H1 (cell line): Measurements from ENCODE around the gene TTC29. TPM values are rescaled to one million over a fixed set of nuclear protein-coding genes. Genes with fewer than 3 reads are reported as not detected.

Source experiments
- CEBPB ChIP-seq: IDR thresholded peaks from 2 replicates; pipeline ENCODE4 v1.6.1; 2012; ENCODE audit warnings: low read depth, low read length
- SUZ12 ChIP-seq: fragments of 200-600 bp; sonication (generic); IDR thresholded peaks from 2 replicates; pipeline ENCODE4 v1.6.1; 2012; ENCODE audit warnings: mild to moderate bottlenecking, inconsistent platforms, low read length, moderate library complexity, mixed read lengths
- polyA plus RNA-seq, 7 experiments: library from polyadenylated mRNA; depleted of rRNA in 3 of 7; stranded (reverse) in 5 of 7; unstranded in 2 of 7; fragments of >200 nt in 5 of 7; fragments of 200-250 nt in 2 of 7; gene quantifications; 1 replicate in 5 of 7; 2 replicates in 1 of 7; 4 replicates in 1 of 7; pipeline versions ENCODE4 v1.2.1 to v1.2.3, GENCODE V29; 2011 to 2013; ENCODE audit warnings: missing spikeins in 2 of 7, mixed read lengths in 2 of 7
- total RNA-seq: library from RNA; stranded (reverse); fragmentation: NEBNext Ultra II Directional; extraction: Animal tissue kit (Norgen Biotek cat#: 25700); gene quantifications from 2 replicates; pipeline ENCODE4 v1.2.1, GENCODE V29; 2021

TTC29 gene
- total and polyA plus RNA-seq, 2 of the 8 experiments (the other 6 are each of a cell fraction or from before 2014, with no cell fraction given), result 0.28 TPM; not detected in 1

- no peak for TF ChIP-seq SUZ12
- no peak for TF ChIP-seq CEBPB
These were observed 110.6 kb downstream of the TTC29 start (continued) for GRCh38 chr4:146835096-146835495.
